Fibroblast of skin of right quadriceps (primary cell): ENCODE data around the gene PURA.

ENCODE experiments used
- DNase-seq: peaks from one replicate; pipeline ENCODE4 v3.0.0-alpha.2; 2013

Gene PURA

GRCh38 chr5:140110646-140110957 is 3.3 kb upstream of the PURA start:
- DNase-seq: no peak

GRCh38 chr5:140111011-140111858 is 2.7 kb upstream of the PURA start:
- DNase-seq: no peak

DNA sequence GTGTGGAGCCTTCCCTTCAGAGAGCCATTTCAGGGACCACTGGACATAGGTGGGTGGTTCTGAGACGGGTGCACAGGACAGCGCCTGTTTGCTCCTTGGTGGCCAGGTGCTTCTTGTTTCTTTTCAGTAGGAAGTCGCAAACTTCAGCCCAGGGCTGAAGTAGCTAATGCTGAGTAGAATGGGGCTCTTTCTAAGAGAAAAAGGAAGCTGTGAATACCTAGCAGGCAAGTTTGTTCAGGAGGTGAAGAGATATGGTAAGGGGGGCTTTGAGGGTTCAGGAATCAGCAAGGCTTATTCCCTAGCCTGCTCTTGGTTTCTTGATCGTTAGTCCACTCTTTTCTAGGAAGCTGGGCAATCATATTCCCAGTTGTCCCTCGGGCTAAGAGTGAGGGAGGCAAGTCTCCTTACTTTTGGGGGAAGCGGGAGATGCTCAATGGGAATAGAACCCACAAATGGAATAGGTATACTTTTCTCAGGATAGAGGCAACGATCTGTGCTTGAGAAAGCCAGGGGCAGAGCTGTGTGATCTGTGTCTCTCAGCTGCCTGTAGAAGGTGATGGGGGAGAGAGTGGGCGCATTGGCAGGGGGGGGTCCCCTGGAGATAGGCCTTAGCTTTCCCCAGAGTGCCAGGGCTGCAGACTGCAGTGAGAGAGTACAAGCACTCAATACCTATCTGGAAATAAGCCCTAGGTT is 1.9 kb upstream of the PURA start:
- DNase-seq: no peak

DNA sequence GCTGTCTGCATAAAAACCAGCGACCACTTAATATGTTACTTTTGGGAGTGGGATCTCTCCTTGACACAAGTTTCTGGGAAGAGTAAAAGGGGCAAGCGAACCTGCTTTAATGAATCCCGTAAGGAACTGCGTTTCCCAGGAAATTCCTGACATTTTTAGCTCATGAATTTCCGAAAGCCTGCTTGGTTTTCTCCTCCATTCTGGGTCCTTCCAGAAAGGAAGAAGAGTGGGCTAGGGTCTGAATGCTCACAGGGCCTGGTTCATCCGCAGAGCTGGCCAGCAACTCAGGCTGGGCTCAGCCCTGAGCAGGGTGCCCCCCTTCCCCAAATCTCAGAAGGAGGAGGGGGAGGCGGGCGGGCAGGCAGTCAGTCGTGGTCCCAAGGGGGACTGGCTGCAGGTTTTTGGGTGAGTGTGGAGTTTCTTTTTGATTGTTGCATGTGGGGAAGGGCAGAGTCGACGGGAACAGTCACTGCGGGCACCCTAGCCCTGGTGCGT is 1.2 kb upstream of the PURA start:
- peak; percentile 66 for DNase-seq

DNA sequence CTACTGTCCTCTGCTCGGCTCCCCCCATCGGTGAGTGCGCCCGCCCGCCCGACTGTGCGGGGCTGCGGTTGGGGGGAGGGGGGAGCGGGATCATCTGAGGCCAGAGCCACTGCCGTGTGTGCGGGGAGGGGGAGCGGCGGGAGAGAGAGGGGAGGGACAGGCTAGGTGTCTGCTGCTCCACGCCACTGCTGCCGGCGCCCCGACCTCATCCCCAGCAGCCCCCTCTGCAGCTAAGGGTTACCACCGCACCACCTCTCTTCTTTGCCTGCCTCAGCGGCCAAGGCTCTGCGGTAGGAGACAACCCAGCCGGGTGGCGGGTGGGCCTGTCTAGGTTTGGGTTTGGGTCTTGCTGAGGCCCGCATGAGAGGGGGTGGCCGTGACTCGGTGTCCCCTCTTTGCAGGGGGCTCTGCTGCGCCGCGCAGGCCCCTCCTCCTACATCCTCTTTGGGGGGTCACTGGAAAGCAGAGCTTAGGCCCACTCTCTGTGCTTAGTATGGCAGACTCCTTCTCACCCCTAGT is 670 bp upstream of the PURA start:
- no peak for DNase-seq

- DNase-seq: peak; percentile 38
Measured at GRCh38 chr5:140114341-140115185, 654 bp downstream of the PURA start.

DNA sequence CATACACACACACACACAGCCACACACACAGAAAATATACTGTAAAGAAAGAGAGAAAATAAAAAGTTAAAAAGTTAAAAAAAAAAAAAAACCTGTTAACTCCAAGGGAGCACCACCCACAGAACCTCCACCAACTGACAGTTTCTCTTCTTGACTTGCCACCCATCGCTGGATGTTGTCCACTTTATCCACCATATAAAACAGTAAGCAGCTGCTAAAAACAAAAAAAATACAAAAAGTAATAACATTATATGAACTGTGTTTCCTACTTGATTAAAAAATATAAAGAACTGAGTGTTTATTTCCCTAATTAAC is 1.2 kb downstream of the PURA start:
- DNase-seq: no peak

GRCh38 chr5:140116716-140117115 is 2.8 kb downstream of the PURA start:
- no peak for DNase-seq

GRCh38 chr5:140117523-140117922 is 3.6 kb downstream of the PURA start:
- DNase-seq: no peak

- no peak for DNase-seq
Measured at GRCh38 chr5:140118302-140118936, 4.5 kb downstream of the PURA start.

DNA sequence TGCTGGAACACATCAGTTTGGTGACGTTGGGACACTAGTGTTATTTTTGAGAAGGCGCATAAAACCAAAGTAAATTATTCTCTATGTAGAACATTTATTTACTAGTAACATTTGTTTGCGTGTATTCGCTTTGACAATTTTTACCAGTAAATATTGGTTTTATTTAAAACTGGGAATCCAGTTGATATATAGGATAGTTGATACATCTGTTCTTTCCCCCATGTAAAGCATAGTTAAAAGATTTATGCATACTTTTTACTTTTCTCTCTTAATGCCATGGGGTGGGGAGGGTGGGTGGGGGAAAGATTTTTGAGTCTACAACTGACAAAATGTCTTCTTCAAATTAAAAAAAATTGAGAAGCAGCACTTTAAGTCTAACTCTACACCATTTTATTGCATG is 11.7 kb downstream of the PURA start, which contains the start of gene IGIP:
Gene IGIP, plus strand, starts transcription at position 301 of the 400 bp plus-strand sequence. CDS start 2,540 bp downstream, outside the sequence.
- DNase-seq: no peak

GRCh38 chr5:140126315-140127012 is 12.6 kb downstream of the PURA start:
- DNase-seq: no peak

DNA sequence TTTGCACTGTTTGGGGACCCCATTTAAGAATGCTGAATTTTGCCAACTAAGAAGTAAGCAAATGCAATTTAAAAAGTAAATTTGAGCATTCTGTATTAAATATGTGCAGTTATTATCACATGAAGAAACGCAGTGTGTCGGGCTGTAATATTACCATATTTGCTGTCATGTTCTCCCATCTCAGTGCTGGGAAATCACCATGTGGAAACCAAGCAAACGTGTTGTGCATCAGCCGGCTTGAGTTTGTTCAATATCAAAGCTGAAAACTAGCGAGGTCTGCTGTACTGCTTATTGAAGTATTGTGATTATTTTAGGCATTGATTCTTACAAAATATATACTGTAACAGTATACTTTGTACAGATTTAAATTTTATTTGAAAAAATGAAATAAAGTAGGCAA is 14.5 kb downstream of the PURA start:
- DNase-seq: no peak

GRCh38 chr5:140130949-140131733 is 17.2 kb downstream of the PURA start:
- DNase-seq: no peak

DNA sequence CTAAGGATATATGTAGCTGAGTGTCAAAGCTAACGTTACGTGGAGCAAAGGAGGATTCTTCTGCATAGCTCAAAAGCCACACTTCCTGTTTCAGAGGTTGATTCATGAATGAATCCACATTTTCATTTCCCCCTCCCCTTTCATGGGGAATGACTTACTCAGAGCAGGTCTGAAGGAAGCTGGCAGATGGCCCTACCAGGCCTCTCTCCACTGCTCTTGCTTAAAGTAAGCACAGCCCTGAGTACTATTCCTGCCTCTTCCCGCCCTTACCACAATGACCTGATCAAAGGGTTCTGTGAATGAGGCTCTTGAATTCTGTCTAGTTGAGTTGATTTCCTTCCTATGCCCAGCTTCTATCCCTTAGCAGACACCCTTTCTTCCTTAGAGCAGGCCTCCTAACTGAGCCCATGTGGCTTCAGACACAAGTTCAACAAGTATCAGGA is 18.1 kb downstream of the PURA start:
- peak; percentile 94 for DNase-seq

DNA sequence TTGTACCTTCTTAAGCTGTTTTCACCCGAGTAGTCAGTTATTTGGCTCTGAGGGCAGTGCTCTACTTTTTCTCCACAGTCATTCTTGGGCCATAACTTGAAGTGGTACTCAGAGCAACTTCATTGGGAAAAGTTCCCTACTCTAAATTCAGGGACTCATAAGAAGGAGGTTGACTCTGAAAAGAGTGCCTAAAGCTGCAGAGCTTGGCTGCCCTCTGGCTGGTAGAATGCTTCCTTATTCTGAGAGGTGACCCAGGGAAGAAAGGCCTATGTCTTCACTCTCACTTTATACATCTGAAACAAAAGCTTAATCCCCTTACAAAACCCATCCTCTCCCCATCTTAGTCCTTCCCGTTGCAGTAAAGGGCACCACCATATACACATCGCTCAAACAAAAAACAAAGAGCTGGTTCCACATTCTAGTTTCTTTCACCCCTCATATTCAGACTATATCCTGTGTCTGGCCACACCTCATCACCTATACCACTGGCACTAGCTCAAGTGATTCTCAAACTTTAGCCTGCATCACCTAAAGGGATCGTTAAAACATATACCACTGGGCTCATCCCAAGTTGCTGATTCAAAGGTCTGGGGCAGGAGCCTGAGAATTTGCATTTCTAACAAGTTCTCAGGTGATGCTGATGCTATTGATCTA is 19.7 kb downstream of the PURA start:
- DNase-seq: no peak

- DNase-seq: no peak
Measured at GRCh38 chr5:140134277-140134935, 20.5 kb downstream of the PURA start.

DNA sequence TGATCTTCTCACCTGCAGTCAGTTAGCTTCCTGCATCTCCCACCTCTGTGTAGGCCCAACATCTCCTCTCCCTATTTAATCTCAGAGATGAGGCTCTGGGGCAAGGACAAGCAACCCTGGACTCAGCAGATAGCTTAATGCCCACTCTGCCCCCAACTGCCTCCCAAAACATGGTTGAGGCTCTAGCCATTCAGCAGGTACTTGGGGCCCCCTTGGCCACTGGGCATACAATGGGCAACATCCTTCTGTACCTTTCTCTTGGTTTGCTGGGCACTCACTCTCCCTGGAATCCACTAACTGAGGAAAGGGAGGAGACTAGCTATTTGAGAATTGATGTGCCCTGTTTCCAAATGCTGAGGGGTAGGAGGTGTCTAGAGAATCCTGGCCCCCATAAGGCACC is 21.2 kb downstream of the PURA start:
- no peak for DNase-seq

DNA sequence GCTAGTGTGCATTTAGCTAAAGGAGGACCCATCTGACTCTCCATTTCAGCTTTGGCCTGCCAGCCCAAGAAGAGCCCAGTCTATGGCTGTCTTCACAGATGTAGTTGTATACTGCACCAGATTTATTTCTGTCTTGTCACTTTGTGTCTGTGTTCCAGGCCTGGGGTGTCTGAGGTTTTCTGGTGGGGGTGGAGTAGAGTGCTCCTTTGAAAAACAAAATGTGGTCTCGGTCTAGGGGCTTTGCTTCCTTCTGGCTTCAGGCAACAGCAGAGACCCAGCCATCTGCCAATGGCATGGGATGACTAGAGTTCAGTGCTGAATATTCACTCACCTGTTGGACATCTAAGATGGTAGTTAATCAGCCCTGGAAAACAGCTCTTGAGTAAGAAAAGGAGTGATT is 22.7 kb downstream of the PURA start:
- no peak for DNase-seq

- no peak for DNase-seq
Measured at GRCh38 chr5:140140435-140140834, 26.5 kb downstream of the PURA start.
